GM12878 (cell line): ENCODE results near the gene LCORL.

ENCODE experiments used
- CEBPB ChIP-seq, 2 experiments: fragments of 150-350 bp in 1 of 2; IDR thresholded peaks; 2 replicates each; pipeline ENCODE4 v1.6.1; 2012 to 2014; ENCODE audit warnings: low read depth in 2 of 2, low read length in 2 of 2, borderline replicate concordance in 1 of 2, inconsistent platforms in 1 of 2
- CREM ChIP-seq: IDR thresholded peaks from 2 replicates; pipeline ENCODE4 v1.6.1; 2014; ENCODE audit warnings: antibody characterized with exemption, low read depth
- GATAD2B ChIP-seq: fragments of 450-650 bp; conservative IDR thresholded peaks from 2 replicates; pipeline ENCODE4 v1.6.1; 2017; ENCODE audit warnings: low read depth, mild to moderate bottlenecking, moderate library complexity
- MTA3 ChIP-seq: IDR thresholded peaks from 2 replicates; pipeline ENCODE4 v1.6.1; 2012; ENCODE audit warnings: low read length, inconsistent platforms, borderline replicate concordance
- MXI1 ChIP-seq: fragments of 150-350 bp; IDR thresholded peaks from 2 replicates; pipeline ENCODE4 v1.6.1; 2011; ENCODE audit warnings: low read depth, mild to moderate bottlenecking, inconsistent platforms, low read length, improper control_type of control experiment
- NFYB ChIP-seq: IDR thresholded peaks from 2 replicates; pipeline ENCODE4 v1.6.1; 2011; ENCODE audit warnings: low read depth, mild to moderate bottlenecking, low read length, improper control_type of control experiment, moderate library complexity; ENCODE audit not compliant: insufficient read depth
- POLR2A ChIP-seq: IDR thresholded peaks from 2 replicates; pipeline ENCODE4 v1.6.1; 2011; ENCODE audit warnings: low read depth, mild to moderate bottlenecking, low read length
- POLR2AphosphoS5 ChIP-seq: IDR thresholded peaks from 2 replicates; pipeline ENCODE4 v1.6.1; 2011; ENCODE audit warnings: mild to moderate bottlenecking, low read length, inconsistent platforms
- RAD21 ChIP-seq: IDR thresholded peaks from 2 replicates; pipeline ENCODE4 v1.6.1; 2011; ENCODE audit warnings: mild to moderate bottlenecking, low read depth, low read length, moderate library complexity; ENCODE audit not compliant: insufficient read depth
- RFX5 ChIP-seq: IDR thresholded peaks from 2 replicates; pipeline ENCODE4 v1.6.1; 2011; ENCODE audit warnings: low read depth, low read length, improper control_type of control experiment
- SP1 ChIP-seq: IDR thresholded peaks from one replicate; pipeline ENCODE4 v1.6.1; 2011; ENCODE audit warnings: low read depth, low read length
- TF ChIP-seq, protein P1 (sequence below), 3 experiments: IDR thresholded peaks in 2 of 3; conservative IDR thresholded peaks in 1 of 3; 2 replicates each; pipeline ENCODE4 v1.5.1; 2011; ENCODE audit warnings: low read depth in 3 of 3, low read length in 3 of 3, mild to moderate bottlenecking in 3 of 3, control low read depth in 2 of 3, moderate library complexity in 2 of 3, inconsistent platforms in 1 of 3, mixed read lengths in 1 of 3; ENCODE audit not compliant: control insufficient read depth in 2 of 3, insufficient read depth in 1 of 3; ENCODE audit errors: extremely low read depth in 1 of 3

DNA sequence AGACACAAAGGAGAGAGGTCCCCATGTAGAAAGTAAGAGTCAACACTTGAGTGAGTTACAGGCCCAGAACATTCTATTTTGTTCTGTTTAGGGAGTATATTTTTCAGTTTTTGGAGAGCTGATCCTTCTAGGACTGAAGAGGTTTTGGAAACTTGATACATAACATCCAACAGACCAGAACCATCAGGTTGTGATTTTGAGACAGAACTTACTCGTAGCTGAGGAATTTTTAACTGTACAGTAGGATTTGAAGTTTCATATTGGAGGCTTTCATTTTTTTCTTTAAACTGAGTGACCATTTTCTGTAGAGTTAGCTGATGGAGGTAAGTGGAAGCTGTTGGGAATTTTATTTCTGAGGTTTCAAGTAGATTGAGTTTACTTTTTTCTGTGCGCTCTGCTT lies 137.5 kb downstream of the LCORL start:
- TF ChIP-seq MTA3 (no peak), RAD21 (no peak), NFYB (no peak), CREM (no peak), RFX5 (no peak), POLR2AphosphoS5 (no peak), POLR2A (no peak), SP1 (no peak), CEBPB (IDR thresholded peaks at IDR 0.05; ENCODE audit: borderline replicate concordance in 1 of 2, low read depth in 2 of 2, low read length in 2 of 2) (no peak), GATAD2B (no peak), MXI1 (no peak)
- TF ChIP-seq, protein P1, sequence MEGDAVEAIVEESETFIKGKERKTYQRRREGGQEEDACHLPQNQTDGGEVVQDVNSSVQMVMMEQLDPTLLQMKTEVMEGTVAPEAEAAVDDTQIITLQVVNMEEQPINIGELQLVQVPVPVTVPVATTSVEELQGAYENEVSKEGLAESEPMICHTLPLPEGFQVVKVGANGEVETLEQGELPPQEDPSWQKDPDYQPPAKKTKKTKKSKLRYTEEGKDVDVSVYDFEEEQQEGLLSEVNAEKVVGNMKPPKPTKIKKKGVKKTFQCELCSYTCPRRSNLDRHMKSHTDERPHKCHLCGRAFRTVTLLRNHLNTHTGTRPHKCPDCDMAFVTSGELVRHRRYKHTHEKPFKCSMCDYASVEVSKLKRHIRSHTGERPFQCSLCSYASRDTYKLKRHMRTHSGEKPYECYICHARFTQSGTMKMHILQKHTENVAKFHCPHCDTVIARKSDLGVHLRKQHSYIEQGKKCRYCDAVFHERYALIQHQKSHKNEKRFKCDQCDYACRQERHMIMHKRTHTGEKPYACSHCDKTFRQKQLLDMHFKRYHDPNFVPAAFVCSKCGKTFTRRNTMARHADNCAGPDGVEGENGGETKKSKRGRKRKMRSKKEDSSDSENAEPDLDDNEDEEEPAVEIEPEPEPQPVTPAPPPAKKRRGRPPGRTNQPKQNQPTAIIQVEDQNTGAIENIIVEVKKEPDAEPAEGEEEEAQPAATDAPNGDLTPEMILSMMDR (IDR thresholded peaks at IDR 0.05 in 2 of 3, conservative IDR thresholded peaks at IDR 0.05 in 1 of 3; ENCODE audit: control insufficient read depth in 2 of 3, extremely low read depth in 1 of 3, insufficient read depth in 1 of 3, low read depth in 3 of 3, low read length in 3 of 3): no peak
